ENCODE results near the gene LYPD1. TPM values are rescaled to one million over a fixed set of nuclear protein-coding genes. Genes with fewer than 3 reads are reported as not detected.

The LYPD1 gene
- total RNA-seq, 4 donors from 2014 or later = 0.32 TPM; not detected in 3

DNA sequence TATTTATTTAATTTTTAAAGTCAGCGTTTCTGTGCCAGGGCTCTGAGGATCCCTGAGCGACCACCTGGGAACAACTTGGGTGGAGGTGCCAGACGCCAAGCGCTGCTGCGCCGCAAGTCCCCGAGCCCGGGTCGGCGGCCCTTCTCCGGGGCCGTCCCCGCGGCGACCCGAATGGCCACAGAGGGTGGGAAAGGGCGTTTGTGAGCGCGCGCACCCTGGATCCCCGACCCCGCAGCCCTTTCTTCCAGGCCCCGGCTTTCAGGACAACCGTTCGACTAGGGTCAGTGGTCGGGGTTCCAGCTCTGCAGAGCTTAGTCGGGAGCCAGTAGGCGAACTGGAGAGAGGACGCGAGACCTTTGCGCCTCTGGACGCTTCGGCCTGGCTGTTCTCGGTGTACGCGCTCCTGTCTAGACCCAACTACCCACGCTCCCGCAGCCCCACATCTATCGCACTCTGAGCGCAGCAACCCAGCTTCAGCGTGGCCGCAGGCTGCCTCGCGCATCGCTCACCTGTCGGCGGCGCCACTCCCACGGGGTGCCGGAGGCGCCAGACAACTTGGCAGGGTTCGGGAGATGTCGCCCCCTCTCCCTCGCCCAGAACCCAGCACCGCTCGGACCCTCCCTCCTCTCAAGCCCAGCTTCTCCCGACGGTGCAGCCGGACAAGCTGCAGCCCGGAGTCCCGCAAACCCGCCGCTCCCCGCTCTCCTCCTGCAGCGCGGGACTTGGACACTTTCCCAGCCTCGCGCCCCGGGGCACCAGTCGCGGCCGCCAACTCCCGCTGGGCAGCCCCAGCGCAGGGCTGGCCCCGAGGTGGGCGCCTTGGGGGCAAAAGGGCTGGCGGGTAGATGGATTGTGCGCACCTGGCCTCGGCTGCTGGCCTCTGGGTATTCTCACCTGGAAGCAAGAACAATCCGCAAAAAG, 758 bp downstream of the LYPD1 start:
- no peak for DNase-seq (ENCODE audit: low spot score in 2 of 2)
- peak overlapping the region; percentile 20 for H3K4me3 ChIP-seq (ENCODE audit: low read depth, poor library complexity, severe bottlenecking)
- intact Hi-C loops (cut with DNase I; ENCODE audit: low total_unique reads) = no loop called here
- WGBS, 2 donors = 1 to 2% methylated on average over 53 to 71 of the region's 80 CpGs
- TF ChIP-seq, protein P1, sequence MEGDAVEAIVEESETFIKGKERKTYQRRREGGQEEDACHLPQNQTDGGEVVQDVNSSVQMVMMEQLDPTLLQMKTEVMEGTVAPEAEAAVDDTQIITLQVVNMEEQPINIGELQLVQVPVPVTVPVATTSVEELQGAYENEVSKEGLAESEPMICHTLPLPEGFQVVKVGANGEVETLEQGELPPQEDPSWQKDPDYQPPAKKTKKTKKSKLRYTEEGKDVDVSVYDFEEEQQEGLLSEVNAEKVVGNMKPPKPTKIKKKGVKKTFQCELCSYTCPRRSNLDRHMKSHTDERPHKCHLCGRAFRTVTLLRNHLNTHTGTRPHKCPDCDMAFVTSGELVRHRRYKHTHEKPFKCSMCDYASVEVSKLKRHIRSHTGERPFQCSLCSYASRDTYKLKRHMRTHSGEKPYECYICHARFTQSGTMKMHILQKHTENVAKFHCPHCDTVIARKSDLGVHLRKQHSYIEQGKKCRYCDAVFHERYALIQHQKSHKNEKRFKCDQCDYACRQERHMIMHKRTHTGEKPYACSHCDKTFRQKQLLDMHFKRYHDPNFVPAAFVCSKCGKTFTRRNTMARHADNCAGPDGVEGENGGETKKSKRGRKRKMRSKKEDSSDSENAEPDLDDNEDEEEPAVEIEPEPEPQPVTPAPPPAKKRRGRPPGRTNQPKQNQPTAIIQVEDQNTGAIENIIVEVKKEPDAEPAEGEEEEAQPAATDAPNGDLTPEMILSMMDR (IDR thresholded peaks at IDR 0.05) = no peak
- TF ChIP-seq POLR2A (IDR thresholded peaks at IDR 0.05) = no peak

DNA sequence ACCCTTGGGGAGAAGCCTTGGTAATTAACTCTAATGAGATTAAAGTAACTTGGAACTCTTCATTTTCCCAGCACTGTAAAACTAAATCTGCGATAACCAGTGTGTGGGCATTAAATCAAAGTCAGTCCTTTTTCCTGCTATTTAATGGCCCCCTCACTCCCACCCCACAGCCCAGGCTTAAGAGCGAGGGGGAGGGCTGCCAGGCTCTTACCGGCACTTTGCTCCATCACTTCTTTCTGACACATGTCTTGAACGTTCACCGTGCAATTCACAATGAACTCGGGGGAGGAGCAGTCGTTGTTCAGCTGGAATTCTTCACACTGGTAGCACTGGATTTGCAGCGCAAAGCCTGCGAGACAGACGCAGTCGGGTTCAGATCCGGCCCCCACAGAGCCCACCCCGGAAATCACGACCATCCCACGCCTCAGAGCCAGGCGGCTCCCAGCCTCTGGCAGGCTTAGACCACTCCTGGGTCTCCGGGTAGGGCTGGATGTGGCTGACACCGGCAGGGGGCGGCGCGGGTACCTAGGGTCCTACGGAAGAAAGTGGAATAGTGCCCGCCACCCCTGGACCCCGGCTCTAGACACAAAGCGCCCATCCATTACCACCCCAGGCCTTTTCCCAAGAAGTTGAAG, 1.7 kb downstream of the LYPD1 start:
- no peak overlapping the region for H3K4me3 ChIP-seq (ENCODE audit: low read depth, poor library complexity, severe bottlenecking)
- no peak for DNase-seq (ENCODE audit: low spot score in 2 of 2)
- TF ChIP-seq POLR2A (IDR thresholded peaks at IDR 0.05) = no peak
- 11 to 15% methylated on average over 24 of the region's 25 CpGs for WGBS, 2 donors
- intact Hi-C loops (cut with DNase I; ENCODE audit: low total_unique reads) = no loop called here

DNA sequence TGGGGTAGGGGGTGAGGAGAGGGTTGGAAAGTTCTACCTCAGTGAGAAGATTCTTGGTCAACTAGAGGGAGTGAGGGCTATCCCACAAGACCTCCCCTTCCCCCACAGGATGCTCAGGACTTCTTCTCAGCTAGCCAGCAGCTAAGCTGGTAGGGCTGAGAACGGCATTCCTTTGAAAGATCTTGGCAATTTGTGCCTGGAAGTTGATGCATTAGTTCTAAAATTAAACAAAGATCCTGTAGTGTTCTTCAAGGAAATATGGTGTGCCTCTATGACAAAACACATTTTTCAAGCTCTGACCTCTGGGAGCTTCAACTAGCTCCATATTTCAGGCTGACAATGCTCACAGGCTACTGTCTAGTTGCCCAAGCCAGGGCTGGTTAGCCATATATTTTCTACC, 2.3 kb downstream of the LYPD1 start:
- WGBS, 2 donors = 35 to 40% methylated on average over 1 of the region's 1 CpG
- TF ChIP-seq, protein P1 (IDR thresholded peaks at IDR 0.05) = no peak
- no peak for TF ChIP-seq POLR2A (IDR thresholded peaks at IDR 0.05)
- DNase-seq (ENCODE audit: low spot score in 2 of 2) = no peak
- no peak overlapping the region for H3K4me3 ChIP-seq (ENCODE audit: low read depth, poor library complexity, severe bottlenecking)
- intact Hi-C loops (cut with DNase I; ENCODE audit: low total_unique reads) = no loop called here

DNA sequence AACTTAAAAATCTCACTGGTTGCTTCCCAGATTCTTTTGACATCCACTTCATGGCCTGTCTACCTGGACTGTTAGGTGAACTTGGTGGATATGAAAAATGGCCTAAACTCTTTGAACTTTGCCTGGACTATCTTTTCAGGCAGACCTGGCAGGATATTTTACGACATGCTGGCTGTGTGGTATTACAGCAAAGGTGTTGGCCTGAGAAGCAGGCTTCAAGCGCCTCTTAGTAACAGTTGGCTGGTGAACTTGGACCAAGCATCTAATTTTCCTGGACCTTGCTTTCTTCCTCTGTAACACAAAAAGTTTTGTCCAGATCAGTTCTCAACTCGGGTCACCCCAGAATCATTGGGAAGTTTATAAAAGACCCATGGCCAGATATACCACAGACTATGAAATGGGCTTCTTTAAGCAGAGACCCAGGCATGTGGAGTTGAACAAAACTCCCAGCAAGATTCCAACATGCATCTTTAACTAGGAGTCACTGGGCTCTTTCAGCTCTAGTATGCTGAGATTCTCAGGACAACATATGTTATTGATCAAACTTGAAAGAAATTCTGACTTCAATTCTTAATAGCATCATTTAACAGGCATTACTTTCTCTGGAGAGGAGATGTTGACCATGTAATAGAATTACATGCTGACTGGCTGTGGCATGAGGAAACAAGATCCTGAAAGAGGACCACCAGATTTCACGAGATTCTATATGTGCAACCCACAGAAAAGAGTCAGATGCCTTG, 4.4 kb downstream of the LYPD1 start:
- DNase-seq (ENCODE audit: low spot score in 2 of 2) = no peak
- intact Hi-C loops (cut with DNase I; ENCODE audit: low total_unique reads) = no loop called here
- TF ChIP-seq, protein P1 (IDR thresholded peaks at IDR 0.05) = no peak
- TF ChIP-seq POLR2A (IDR thresholded peaks at IDR 0.05) = no peak
- H3K4me3 ChIP-seq (ENCODE audit: low read depth, poor library complexity, severe bottlenecking) = no peak overlapping the region
- 80 to 85% methylated on average over 4 of the region's 4 CpGs for WGBS, 2 donors

DNA sequence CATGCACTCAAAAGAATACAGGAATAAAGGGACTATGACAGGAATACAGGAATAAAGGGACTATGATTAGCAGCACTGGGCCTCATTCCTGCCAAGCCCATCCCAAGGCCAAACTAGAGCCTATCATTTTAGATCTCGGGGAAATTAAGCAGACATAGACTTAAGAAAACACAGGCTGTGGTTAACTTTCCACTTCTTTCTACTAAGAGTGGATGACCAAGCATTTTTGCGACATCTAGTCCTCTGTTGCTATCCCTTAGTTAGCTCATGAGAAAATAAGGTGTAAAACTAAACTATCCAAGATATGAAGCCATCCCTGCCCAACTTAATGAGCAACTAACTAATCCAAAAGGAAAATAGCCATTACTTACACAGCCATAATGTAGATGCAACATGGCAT, 5.9 kb downstream of the LYPD1 start:
- DNase-seq (ENCODE audit: low spot score in 2 of 2) = no peak
- H3K4me3 ChIP-seq (ENCODE audit: low read depth, poor library complexity, severe bottlenecking) = no peak overlapping the region
- WGBS, 2 donors = 77 to 81% methylated on average over 2 of the region's 2 CpGs
- TF ChIP-seq, protein P1 (IDR thresholded peaks at IDR 0.05) = no peak
- TF ChIP-seq POLR2A (IDR thresholded peaks at IDR 0.05) = no peak
- intact Hi-C loops (cut with DNase I; ENCODE audit: low total_unique reads) = no loop called here

DNA sequence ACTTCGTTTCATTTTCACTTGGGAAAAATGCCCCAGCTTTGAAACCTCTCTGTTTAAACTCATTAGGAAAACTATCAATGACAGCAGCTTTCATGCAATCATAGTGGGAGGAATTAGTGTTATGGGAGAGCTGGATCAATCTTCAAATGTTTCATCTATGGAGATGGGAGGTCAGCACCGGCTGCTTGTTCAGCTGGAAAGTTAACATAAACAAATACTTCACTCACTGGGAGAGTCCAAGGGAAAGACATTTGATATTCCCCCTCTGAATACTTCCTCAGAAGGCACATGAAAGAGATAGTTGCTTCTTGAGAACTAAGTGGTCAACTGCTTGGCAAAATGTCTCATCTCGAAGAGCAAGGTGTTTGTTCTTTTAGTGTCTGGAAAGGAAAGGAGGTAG, 7.3 kb downstream of the LYPD1 start:
- 63 to 75% methylated on average over 3 of the region's 3 CpGs for WGBS, 2 donors
- TF ChIP-seq, protein P1 (IDR thresholded peaks at IDR 0.05) = no peak
- TF ChIP-seq POLR2A (IDR thresholded peaks at IDR 0.05) = no peak
- DNase-seq (ENCODE audit: low spot score in 2 of 2) = no peak
- no peak overlapping the region for H3K4me3 ChIP-seq (ENCODE audit: low read depth, poor library complexity, severe bottlenecking)
- intact Hi-C loops (cut with DNase I; ENCODE audit: low total_unique reads) = no loop called here
